GM23338 (cell line): ENCODE data around the gene RPH3AL. TPM values are rescaled to one million over a fixed set of nuclear protein-coding genes. Genes with fewer than 3 reads are reported as not detected.

Experiments
- ATAC-seq: fragments of 200-7000 bp; cut with Tn5 transposase; 3 replicates; pipeline ENCODE4 v1.9.1; 2020
- DNase-seq: peaks from one replicate; pipeline ENCODE4 v3.0.0-alpha.2; 2015; ENCODE audit warnings: low spot score
- H2AFZ ChIP-seq: fragments of 200-600 bp; sonication (generic); 2 replicates; pipeline ENCODE4 v1.8.0; 2016; ENCODE audit warnings: antibody characterized with exemption, mild to moderate bottlenecking, moderate library complexity
- H3F3A ChIP-seq: fragments of 200-600 bp; sonication (generic); replicated peaks from 2 replicates; pipeline ENCODE4 v1.8.0; 2017; ENCODE audit warnings: antibody characterized with exemption, mixed run types, low read depth
- H3K27ac ChIP-seq: fragments of 200-600 bp; sonication (generic); 2 replicates; pipeline ENCODE4 v1.6.1; 2016; ENCODE audit warnings: low read depth
- H3K27me3 ChIP-seq: fragments of 200-600 bp; sonication (generic); 2 replicates; pipeline ENCODE4 v1.8.0; 2016; ENCODE audit warnings: mild to moderate bottlenecking, mixed run types, moderate library complexity; ENCODE audit not compliant: insufficient read depth
- H3K36me3 ChIP-seq: fragments of 200-600 bp; sonication (generic); 2 replicates; pipeline ENCODE4 v1.8.0; 2016; ENCODE audit warnings: mild to moderate bottlenecking; ENCODE audit not compliant: insufficient read depth
- H3K4me1 ChIP-seq: fragments of 200-600 bp; sonication (generic); 2 replicates; pipeline ENCODE4 v1.8.0; 2016; ENCODE audit warnings: mild to moderate bottlenecking, moderate library complexity; ENCODE audit not compliant: insufficient read depth
- H3K4me2 ChIP-seq: fragments of 200-600 bp; sonication (generic); 2 replicates; pipeline ENCODE4 v1.7.1; 2017; ENCODE audit warnings: mixed run types
- H3K4me3 ChIP-seq: fragments of 200-600 bp; sonication (generic); 2 replicates; pipeline ENCODE4 v1.6.1; 2016; ENCODE audit warnings: mixed run types
- H3K79me2 ChIP-seq: fragments of 200-600 bp; sonication (generic); replicated peaks from 2 replicates; pipeline ENCODE4 v1.8.0; 2017; ENCODE audit warnings: mild to moderate bottlenecking; ENCODE audit not compliant: insufficient read depth
- H3K9me2 ChIP-seq: fragments of 200-600 bp; sonication (generic); 2 replicates; pipeline ENCODE4 v1.8.0; 2017; ENCODE audit not compliant: insufficient read depth
- H4K20me1 ChIP-seq: fragments of 200-600 bp; sonication (generic); replicated peaks from 2 replicates; pipeline ENCODE4 v1.8.0; 2017; ENCODE audit warnings: mild to moderate bottlenecking; ENCODE audit not compliant: insufficient read depth
- H3K27ac Mint-ChIP-seq: 2 replicates; pipeline ENCODE4 v1.8.0; 2020; ENCODE audit warnings: inconsistent platforms, mild to moderate bottlenecking, moderate library complexity, mixed read lengths
- H3K27me3 Mint-ChIP-seq: 3 replicates; pipeline ENCODE4 v1.8.0; 2022; ENCODE audit warnings: low read depth, mild to moderate bottlenecking, moderate library complexity, mixed read lengths, inconsistent platforms; ENCODE audit not compliant: insufficient read depth, poor library complexity
- H3K36me3 Mint-ChIP-seq: 3 replicates; pipeline ENCODE4 v1.8.0; 2021; ENCODE audit warnings: low read depth, mild to moderate bottlenecking, inconsistent platforms, moderate library complexity, mixed read lengths
- H3K4me1 Mint-ChIP-seq: 3 replicates; pipeline ENCODE4 v1.8.0; 2020; ENCODE audit warnings: mild to moderate bottlenecking, inconsistent platforms, mixed read lengths
- H3K4me3 Mint-ChIP-seq: 3 replicates; pipeline ENCODE4 v1.8.0; 2021; ENCODE audit warnings: moderate library complexity, mild to moderate bottlenecking, inconsistent platforms, mixed read lengths
- H3K9me3 Mint-ChIP-seq: 3 replicates; pipeline ENCODE4 v1.8.0; 2020; ENCODE audit warnings: moderate library complexity, mild to moderate bottlenecking, inconsistent platforms, mixed read lengths
- CREB1 ChIP-seq: fragments of 250-450 bp; sonication (Bioruptor Pico); IDR thresholded peaks from 2 replicates; pipeline ENCODE4 v1.5.0; 2020; ENCODE audit warnings: low read depth, mild to moderate bottlenecking, moderate library complexity
- EZH2 ChIP-seq: fragments of 200-600 bp; sonication (generic); IDR thresholded peaks from one replicate; pipeline ENCODE4 v1.8.0; 2017; ENCODE audit warnings: antibody characterized with exemption, mild to moderate bottlenecking, low read depth; ENCODE audit not compliant: unreplicated experiment
- EZH2phosphoT487 ChIP-seq: fragments of 200-600 bp; sonication (generic); IDR thresholded peaks from one replicate; pipeline ENCODE4 v1.8.1; 2018; ENCODE audit warnings: antibody characterized with exemption; ENCODE audit not compliant: unreplicated experiment
- JUNB ChIP-seq: IDR thresholded peaks from one replicate; pipeline ENCODE4 v1.6.1; 2016; ENCODE audit warnings: antibody characterized with exemption; ENCODE audit not compliant: unreplicated experiment
- STAT1 ChIP-seq: IDR thresholded peaks from one replicate; pipeline ENCODE4 v1.6.1; 2016; ENCODE audit warnings: antibody characterized with exemption; ENCODE audit not compliant: unreplicated experiment
- ZNF114 ChIP-seq: fragments of 250-450 bp; sonication (Bioruptor Pico); IDR thresholded peaks from 2 replicates; pipeline ENCODE4 v1.5.0; 2020; ENCODE audit warnings: mild to moderate bottlenecking, moderate library complexity
- ZNF331 ChIP-seq: fragments of 250-450 bp; sonication (Bioruptor Pico); IDR thresholded peaks from 2 replicates; pipeline ENCODE4 v1.5.0; 2020; ENCODE audit warnings: low read depth, mild to moderate bottlenecking, moderate library complexity
- polyA plus RNA-seq: library from polyadenylated mRNA; unstranded; fragments of >200 nt; fragmentation: Nextera tagmentation; extraction: Ambion mirVana; gene quantifications from 2 replicates; pipeline ENCODE4 v1.2.1, GENCODE V29; 2016
- total RNA-seq: library from RNA; depleted of rRNA; stranded (reverse); fragments of >200 nt; shearing (Covaris generic); gene quantifications from 2 replicates; pipeline ENCODE4 v1.2.3, GENCODE V29; 2014
- TF ChIP-seq, protein P1 (sequence below): IDR thresholded peaks from 2 replicates; pipeline ENCODE4 v1.6.1; 2016; ENCODE audit warnings: antibody characterized with exemption
- TF ChIP-seq, protein P2 (sequence below): fragments of 250-450 bp; sonication (Bioruptor Pico); IDR thresholded peaks from 2 replicates; pipeline ENCODE4 v1.5.0; 2020; ENCODE audit warnings: mild to moderate bottlenecking, moderate library complexity
- TF ChIP-seq, protein P3 (sequence below), 2 experiments: fragments of 200-600 bp in 1 of 2; sonication (generic) in 1 of 2; conservative IDR thresholded peaks; 2 replicates each; pipeline versions ENCODE4 v1.5.1 to v1.6.1; 2016 to 2017; ENCODE audit warnings: antibody characterized with exemption in 2 of 2, low read depth in 2 of 2, mild to moderate bottlenecking in 2 of 2, moderate library complexity in 1 of 2

Gene RPH3AL
- total and polyA plus RNA-seq, 2 experiments from 2014 or later, result 2.7 to 6.3 TPM

DNA sequence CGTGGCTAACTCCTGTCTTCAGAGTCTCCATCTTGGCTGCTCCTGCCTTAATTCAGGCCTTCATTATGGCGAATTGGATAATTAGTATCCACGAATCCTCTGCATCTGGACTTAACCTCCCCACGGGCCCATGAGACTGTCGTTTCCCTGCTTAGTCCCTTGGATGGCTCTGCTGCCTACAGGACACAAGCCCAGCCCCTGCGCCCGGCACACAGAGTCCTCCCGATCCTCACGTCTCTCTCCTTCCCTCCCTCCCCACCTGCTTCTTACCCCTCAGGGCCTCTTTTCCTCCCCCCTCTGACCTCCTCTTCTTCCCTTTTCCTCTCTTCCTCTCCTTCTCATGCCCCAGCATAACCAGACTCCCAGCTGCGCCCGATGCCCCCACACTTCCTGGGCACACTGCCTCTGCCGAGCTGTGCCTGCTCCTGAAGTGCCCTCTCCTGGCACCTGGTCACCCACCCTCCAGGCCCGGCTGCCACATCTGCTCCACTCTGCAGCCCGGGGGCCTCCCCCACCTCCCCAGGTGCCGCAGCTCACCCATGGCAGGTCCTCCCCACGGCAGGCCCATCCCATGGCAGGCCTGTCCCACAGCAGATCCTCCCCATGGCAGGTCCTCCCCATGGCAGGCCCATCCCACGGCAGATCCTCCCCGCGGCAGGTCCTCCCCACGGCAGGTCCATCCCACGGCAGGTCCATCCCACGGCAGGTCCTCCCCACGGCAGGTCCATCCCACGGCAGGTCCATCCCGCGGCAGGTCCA, 45.9 kb downstream of the RPH3AL start:
- Histone ChIP-seq H3K4me3 (no peak overlapping the region), H4K20me1 (no peaks in the 10 kb centered on the region), H3K4me1 (peaks cover 23% of the 10 kb centered on the region), H3K4me2 (no peak overlapping the region), H3K27me3 (no peaks in the 10 kb centered on the region), H3K79me2 (no peaks in the 10 kb centered on the region), H3K27ac (no peak overlapping the region), H3F3A (0 out of 2 replicates have a peak, but pooled peaks cover 7% of the 10 kb centered on the region), H3K9me2 (no peaks in the 10 kb centered on the region), H2AFZ (no peak overlapping the region), H3K36me3 (no peaks in the 10 kb centered on the region)
- Mint-ChIP-seq H3K27me3 (peaks cover 20% of the 10 kb centered on the region), H3K9me3 (no peaks in the 10 kb centered on the region; the same call in 2 of the 3 replicates), H3K4me3 (no peak overlapping the region), H3K27ac (no peak overlapping the region), H3K4me1 (peaks cover 36% of the 10 kb centered on the region), H3K36me3 (no peaks in the 10 kb centered on the region)
- no peak for TF ChIP-seq JUNB
- TF ChIP-seq STAT1, result no peak
- no peak for TF ChIP-seq CREB1 (CRISPR knock-in tag)
- TF ChIP-seq EZH2phosphoT487, result no peak
- no peak for TF ChIP-seq ZNF114 (CRISPR knock-in tag)
- no peak for TF ChIP-seq ZNF331 (CRISPR knock-in tag)
- TF ChIP-seq EZH2, result no peak
- TF ChIP-seq, protein P1, sequence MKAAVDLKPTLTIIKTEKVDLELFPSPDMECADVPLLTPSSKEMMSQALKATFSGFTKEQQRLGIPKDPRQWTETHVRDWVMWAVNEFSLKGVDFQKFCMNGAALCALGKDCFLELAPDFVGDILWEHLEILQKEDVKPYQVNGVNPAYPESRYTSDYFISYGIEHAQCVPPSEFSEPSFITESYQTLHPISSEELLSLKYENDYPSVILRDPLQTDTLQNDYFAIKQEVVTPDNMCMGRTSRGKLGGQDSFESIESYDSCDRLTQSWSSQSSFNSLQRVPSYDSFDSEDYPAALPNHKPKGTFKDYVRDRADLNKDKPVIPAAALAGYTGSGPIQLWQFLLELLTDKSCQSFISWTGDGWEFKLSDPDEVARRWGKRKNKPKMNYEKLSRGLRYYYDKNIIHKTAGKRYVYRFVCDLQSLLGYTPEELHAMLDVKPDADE, result no peak
- TF ChIP-seq, protein P2, sequence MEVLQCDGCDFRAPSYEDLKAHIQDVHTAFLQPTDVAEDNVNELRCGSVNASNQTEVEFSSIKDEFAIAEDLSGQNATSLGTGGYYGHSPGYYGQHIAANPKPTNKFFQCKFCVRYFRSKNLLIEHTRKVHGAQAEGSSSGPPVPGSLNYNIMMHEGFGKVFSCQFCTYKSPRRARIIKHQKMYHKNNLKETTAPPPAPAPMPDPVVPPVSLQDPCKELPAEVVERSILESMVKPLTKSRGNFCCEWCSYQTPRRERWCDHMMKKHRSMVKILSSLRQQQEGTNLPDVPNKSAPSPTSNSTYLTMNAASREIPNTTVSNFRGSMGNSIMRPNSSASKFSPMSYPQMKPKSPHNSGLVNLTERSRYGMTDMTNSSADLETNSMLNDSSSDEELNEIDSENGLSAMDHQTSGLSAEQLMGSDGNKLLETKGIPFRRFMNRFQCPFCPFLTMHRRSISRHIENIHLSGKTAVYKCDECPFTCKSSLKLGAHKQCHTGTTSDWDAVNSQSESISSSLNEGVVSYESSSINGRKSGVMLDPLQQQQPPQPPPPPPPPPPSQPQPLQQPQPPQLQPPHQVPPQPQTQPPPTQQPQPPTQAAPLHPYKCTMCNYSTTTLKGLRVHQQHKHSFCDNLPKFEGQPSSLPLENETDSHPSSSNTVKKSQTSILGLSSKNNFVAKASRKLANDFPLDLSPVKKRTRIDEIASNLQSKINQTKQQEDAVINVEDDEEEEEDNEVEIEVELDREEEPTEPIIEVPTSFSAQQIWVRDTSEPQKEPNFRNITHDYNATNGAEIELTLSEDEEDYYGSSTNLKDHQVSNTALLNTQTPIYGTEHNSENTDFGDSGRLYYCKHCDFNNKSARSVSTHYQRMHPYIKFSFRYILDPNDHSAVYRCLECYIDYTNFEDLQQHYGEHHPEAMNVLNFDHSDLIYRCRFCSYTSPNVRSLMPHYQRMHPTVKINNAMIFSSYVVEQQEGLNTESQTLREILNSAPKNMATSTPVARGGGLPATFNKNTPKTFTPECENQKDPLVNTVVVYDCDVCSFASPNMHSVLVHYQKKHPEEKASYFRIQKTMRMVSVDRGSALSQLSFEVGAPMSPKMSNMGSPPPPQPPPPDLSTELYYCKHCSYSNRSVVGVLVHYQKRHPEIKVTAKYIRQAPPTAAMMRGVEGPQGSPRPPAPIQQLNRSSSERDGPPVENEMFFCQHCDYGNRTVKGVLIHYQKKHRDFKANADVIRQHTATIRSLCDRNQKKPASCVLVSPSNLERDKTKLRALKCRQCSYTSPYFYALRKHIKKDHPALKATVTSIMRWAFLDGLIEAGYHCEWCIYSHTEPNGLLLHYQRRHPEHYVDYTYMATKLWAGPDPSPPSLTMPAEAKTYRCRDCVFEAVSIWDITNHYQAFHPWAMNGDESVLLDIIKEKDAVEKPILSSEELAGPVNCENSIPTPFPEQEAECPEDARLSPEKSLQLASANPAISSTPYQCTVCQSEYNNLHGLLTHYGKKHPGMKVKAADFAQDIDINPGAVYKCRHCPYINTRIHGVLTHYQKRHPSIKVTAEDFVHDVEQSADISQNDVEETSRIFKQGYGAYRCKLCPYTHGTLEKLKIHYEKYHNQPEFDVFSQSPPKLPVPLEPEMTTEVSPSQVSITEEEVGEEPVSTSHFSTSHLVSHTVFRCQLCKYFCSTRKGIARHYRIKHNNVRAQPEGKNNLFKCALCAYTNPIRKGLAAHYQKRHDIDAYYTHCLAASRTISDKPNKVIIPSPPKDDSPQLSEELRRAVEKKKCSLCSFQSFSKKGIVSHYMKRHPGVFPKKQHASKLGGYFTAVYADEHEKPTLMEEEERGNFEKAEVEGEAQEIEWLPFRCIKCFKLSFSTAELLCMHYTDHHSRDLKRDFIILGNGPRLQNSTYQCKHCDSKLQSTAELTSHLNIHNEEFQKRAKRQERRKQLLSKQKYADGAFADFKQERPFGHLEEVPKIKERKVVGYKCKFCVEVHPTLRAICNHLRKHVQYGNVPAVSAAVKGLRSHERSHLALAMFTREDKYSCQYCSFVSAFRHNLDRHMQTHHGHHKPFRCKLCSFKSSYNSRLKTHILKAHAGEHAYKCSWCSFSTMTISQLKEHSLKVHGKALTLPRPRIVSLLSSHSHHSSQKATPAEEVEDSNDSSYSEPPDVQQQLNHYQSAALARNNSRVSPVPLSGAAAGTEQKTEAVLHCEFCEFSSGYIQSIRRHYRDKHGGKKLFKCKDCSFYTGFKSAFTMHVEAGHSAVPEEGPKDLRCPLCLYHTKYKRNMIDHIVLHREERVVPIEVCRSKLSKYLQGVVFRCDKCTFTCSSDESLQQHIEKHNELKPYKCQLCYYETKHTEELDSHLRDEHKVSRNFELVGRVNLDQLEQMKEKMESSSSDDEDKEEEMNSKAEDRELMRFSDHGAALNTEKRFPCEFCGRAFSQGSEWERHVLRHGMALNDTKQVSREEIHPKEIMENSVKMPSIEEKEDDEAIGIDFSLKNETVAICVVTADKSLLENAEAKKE (CRISPR knock-in tag), result no peak
- TF ChIP-seq, protein P3, sequence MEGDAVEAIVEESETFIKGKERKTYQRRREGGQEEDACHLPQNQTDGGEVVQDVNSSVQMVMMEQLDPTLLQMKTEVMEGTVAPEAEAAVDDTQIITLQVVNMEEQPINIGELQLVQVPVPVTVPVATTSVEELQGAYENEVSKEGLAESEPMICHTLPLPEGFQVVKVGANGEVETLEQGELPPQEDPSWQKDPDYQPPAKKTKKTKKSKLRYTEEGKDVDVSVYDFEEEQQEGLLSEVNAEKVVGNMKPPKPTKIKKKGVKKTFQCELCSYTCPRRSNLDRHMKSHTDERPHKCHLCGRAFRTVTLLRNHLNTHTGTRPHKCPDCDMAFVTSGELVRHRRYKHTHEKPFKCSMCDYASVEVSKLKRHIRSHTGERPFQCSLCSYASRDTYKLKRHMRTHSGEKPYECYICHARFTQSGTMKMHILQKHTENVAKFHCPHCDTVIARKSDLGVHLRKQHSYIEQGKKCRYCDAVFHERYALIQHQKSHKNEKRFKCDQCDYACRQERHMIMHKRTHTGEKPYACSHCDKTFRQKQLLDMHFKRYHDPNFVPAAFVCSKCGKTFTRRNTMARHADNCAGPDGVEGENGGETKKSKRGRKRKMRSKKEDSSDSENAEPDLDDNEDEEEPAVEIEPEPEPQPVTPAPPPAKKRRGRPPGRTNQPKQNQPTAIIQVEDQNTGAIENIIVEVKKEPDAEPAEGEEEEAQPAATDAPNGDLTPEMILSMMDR (conservative IDR thresholded peaks at IDR 0.05; ENCODE audit: low read depth in 2 of 2), result no peak
- DNase-seq (no peak), ATAC-seq (no peak)
